Endothelial cell of umbilical vein (primary cell): ENCODE data around the gene SPRED3.

Source experiments
- CTCF ChIP-seq, 2 donors: IDR thresholded peaks; 1 replicate in 1 of 2; 2 replicates in 1 of 2; pipeline ENCODE4 v1.5.1; 2011; ENCODE audit warnings: low read length in 2 of 2, mild to moderate bottlenecking in 2 of 2, moderate library complexity in 2 of 2, control low read depth in 1 of 2, inconsistent platforms in 1 of 2, low read depth in 1 of 2; ENCODE audit not compliant: insufficient read depth in 1 of 2; ENCODE audit errors: extremely low read depth in 1 of 2
- EZH2 ChIP-seq: IDR thresholded peaks from 2 replicates; pipeline ENCODE4 v1.6.1; 2012; ENCODE audit warnings: borderline replicate concordance, low read depth, mild to moderate bottlenecking, moderate library complexity, low read length, inconsistent platforms; ENCODE audit not compliant: severe bottlenecking
- JUN ChIP-seq: IDR thresholded peaks from 2 replicates; pipeline ENCODE4 v1.6.1; 2011; ENCODE audit warnings: borderline replicate concordance, low read depth; ENCODE audit not compliant: insufficient read length, insufficient read depth
- MAX ChIP-seq: IDR thresholded peaks from 2 replicates; pipeline ENCODE4 v1.6.1; 2011; ENCODE audit not compliant: insufficient read depth, insufficient read length
- MYC ChIP-seq: IDR thresholded peaks from one replicate; pipeline ENCODE4 v1.6.1; 2011; ENCODE audit warnings: mild to moderate bottlenecking, low read depth, low read length
- POLR2A ChIP-seq: IDR thresholded peaks from 2 replicates; pipeline ENCODE4 v1.6.1; 2012; ENCODE audit warnings: low read depth, mild to moderate bottlenecking, control low read depth, low read length
- POLR2AphosphoS5 ChIP-seq: IDR thresholded peaks from 2 replicates; pipeline ENCODE4 v1.6.1; 2012; ENCODE audit warnings: low read depth, mild to moderate bottlenecking, control low read depth, low read length, moderate library complexity; ENCODE audit not compliant: insufficient read depth

GRCh38 chr19:38378866-38379265, 9.6 kb upstream of the SPRED3 start:
- TF ChIP-seq CTCF (IDR thresholded peaks at IDR 0.05; ENCODE audit: extremely low read depth in 1 of 2, insufficient read depth in 1 of 2, low read depth in 1 of 2, low read length in 2 of 2) = no peak
- TF ChIP-seq POLR2A = no peak
- TF ChIP-seq POLR2AphosphoS5 = no peak
- no peak for TF ChIP-seq EZH2
- no peak for TF ChIP-seq MYC
- no peak for TF ChIP-seq MAX
- no peak for TF ChIP-seq JUN
